PC-3 (cell line): Measurements from ENCODE around the gene SLC25A36.

Experiments used
- EZH2 ChIP-seq: fragments of 300-600 bp; sonication (generic); IDR thresholded peaks from one replicate; pipeline ENCODE4 v1.6.1; 2017; ENCODE audit warnings: antibody characterized with exemption, mild to moderate bottlenecking, low read length; ENCODE audit not compliant: unreplicated experiment
- TF ChIP-seq, protein P1 (sequence below): fragments of 300-600 bp; sonication (generic); conservative IDR thresholded peaks from 2 replicates; pipeline ENCODE4 v1.5.1; 2017; ENCODE audit warnings: antibody characterized with exemption, low read depth, mild to moderate bottlenecking, low read length

DNA sequence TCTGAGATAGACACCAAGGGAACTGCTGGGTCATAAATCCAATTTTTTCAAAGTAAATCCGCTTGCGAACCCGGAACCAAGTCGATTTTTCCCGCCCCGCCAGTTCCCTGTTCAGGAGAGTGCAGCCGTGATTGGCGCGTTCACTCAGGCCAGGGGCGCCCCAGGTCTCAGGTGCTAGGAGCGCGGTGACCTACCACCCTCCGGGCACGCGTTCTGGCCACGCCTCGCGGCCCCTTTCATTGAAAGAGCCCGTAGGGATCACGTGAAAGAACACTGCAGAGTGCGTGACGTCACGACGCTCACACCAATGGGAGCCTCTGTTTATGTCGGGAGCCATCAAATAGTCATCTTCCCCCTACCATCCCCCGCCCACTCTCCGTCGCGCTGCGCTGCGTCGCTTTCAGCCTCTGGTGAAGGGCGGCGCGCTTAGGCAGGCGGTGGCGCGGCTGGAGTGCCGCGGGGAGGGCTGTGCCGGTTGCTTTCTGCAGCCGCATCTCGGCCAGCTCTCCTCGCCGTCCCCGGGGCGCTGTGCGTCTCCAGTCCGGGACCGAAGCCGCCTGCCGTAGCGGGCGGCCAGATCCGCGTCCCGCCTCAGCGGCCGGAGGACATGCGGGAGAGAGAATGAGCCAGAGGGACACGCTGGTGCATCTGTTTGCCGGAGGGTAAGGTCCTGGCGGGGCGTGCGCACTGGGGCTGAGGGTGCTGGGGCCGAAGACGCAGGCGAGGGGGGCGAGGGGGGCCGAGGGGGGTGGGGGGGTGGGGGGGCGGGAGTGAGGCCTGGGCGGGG, at the start of gene SLC25A36:
- TF ChIP-seq, protein P1, sequence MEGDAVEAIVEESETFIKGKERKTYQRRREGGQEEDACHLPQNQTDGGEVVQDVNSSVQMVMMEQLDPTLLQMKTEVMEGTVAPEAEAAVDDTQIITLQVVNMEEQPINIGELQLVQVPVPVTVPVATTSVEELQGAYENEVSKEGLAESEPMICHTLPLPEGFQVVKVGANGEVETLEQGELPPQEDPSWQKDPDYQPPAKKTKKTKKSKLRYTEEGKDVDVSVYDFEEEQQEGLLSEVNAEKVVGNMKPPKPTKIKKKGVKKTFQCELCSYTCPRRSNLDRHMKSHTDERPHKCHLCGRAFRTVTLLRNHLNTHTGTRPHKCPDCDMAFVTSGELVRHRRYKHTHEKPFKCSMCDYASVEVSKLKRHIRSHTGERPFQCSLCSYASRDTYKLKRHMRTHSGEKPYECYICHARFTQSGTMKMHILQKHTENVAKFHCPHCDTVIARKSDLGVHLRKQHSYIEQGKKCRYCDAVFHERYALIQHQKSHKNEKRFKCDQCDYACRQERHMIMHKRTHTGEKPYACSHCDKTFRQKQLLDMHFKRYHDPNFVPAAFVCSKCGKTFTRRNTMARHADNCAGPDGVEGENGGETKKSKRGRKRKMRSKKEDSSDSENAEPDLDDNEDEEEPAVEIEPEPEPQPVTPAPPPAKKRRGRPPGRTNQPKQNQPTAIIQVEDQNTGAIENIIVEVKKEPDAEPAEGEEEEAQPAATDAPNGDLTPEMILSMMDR, result no peak
- no peak for TF ChIP-seq EZH2
